Measurements from ENCODE around the gene TBC1D9.

GRCh38 chr4:140679576-140679975 is 76.6 kb downstream of the TBC1D9 start:
- TF ChIP-seq BHLHE40 (IDR thresholded peaks at IDR 0.05; ENCODE audit: borderline replicate concordance) (no peak), ARNT (IDR thresholded peaks at IDR 0.05) (no peak), FOXA1 (IDR thresholded peaks at IDR 0.05) (no peak), SUZ12 (IDR thresholded peaks at IDR 0.05) (no peak), TARDBP (IDR thresholded peaks at IDR 0.05) (no peak), FOXK2 (IDR thresholded peaks at IDR 0.05) (no peak), HDGF (IDR thresholded peaks at IDR 0.05; ENCODE audit: borderline replicate concordance) (no peak), NFRKB (IDR thresholded peaks at IDR 0.05) (no peak), CTBP1 (IDR thresholded peaks at IDR 0.05; ENCODE audit: borderline replicate concordance) (no peak), FOXM1 (IDR thresholded peaks at IDR 0.05; ENCODE audit: borderline replicate concordance) (no peak), SP1 (IDR thresholded peaks at IDR 0.05) (no peak), L3MBTL2 (conservative IDR thresholded peaks at IDR 0.05) (no peak)

Measured in HEK293T (cell line).